Esophagus squamous epithelium (tissue), 4 donors: ENCODE data around the gene CLEC20A.

Experiments
- POLR2A ChIP-seq, 4 donors: fragments of 450-650 bp; IDR thresholded peaks; one replicate each; pipeline ENCODE4 v1.6.1; 2017; ENCODE audit warnings: antibody characterized with exemption in 4 of 4, mild to moderate bottlenecking in 4 of 4, moderate library complexity in 3 of 4
- TF ChIP-seq, protein P1 (sequence below), 6 experiments: fragments of 450-650 bp in 4 of 6; fragments of 200-600 bp in 2 of 6; sonication (generic) in 2 of 6; IDR thresholded peaks; one replicate each; pipeline ENCODE4 v1.5.1; 2016 to 2019; ENCODE audit warnings: antibody characterized with exemption in 6 of 6, mild to moderate bottlenecking in 4 of 6, moderate library complexity in 4 of 6

- TF ChIP-seq, protein P1, sequence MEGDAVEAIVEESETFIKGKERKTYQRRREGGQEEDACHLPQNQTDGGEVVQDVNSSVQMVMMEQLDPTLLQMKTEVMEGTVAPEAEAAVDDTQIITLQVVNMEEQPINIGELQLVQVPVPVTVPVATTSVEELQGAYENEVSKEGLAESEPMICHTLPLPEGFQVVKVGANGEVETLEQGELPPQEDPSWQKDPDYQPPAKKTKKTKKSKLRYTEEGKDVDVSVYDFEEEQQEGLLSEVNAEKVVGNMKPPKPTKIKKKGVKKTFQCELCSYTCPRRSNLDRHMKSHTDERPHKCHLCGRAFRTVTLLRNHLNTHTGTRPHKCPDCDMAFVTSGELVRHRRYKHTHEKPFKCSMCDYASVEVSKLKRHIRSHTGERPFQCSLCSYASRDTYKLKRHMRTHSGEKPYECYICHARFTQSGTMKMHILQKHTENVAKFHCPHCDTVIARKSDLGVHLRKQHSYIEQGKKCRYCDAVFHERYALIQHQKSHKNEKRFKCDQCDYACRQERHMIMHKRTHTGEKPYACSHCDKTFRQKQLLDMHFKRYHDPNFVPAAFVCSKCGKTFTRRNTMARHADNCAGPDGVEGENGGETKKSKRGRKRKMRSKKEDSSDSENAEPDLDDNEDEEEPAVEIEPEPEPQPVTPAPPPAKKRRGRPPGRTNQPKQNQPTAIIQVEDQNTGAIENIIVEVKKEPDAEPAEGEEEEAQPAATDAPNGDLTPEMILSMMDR (IDR thresholded peaks at IDR 0.05) = no peak
- TF ChIP-seq POLR2A (IDR thresholded peaks at IDR 0.05) = no peak
These were observed 4.3 kb upstream of the CLEC20A start for GRCh38 chr1:178500936-178501554.
